Activated T-helper 9 cell treated with anti-CD3 and anti-CD28 coated beads, Interleukin-2, amount 50 U/mL, for 16 hours (primary cell): ENCODE results near the gene VAMP5.
"Not testable (repeated sequence)": the region's sequence is repeated elsewhere in the genome, so short reads cannot be mapped to it uniquely, and the experiment has no call there.

Source experiments
- DNase-seq: peaks from one replicate; pipeline ENCODE4 v3.0.0-alpha.2; 2020; ENCODE audit warnings: low read depth

VAMP5 gene

GRCh38 chr2:85584857-85585780, 888 bp downstream of the VAMP5 start:
- no peak for DNase-seq

- DNase-seq = no peak
These were observed 1.5 kb downstream of the VAMP5 start for GRCh38 chr2:85585781-85586105.

GRCh38 chr2:85588236-85588635, 4.0 kb downstream of the VAMP5 start:
- no peak for DNase-seq

GRCh38 chr2:85588645-85589044, 4.4 kb downstream of the VAMP5 start:
- DNase-seq = no peak

GRCh38 chr2:85589181-85589580, 5.0 kb downstream of the VAMP5 start:
- DNase-seq = no peak

GRCh38 chr2:85589982-85590791, 6.0 kb downstream of the VAMP5 start:
- no peak for DNase-seq

GRCh38 chr2:85590950-85591349, 6.7 kb downstream of the VAMP5 start:
- DNase-seq = no peak

GRCh38 chr2:85591563-85591962, 7.3 kb downstream of the VAMP5 start:
- DNase-seq = no peak

GRCh38 chr2:85592299-85592698, 8.1 kb downstream of the VAMP5 start:
- DNase-seq = not testable (repeated sequence)

GRCh38 chr2:85593023-85593422, 8.8 kb downstream of the VAMP5 start:
- DNase-seq = no peak

GRCh38 chr2:85594715-85595300, 10.6 kb downstream of the VAMP5 start:
- DNase-seq = no peak

GRCh38 chr2:85595301-85596025, 11.2 kb downstream of the VAMP5 start, which contains the start of gene RNF181:
RNF181 (plus strand) TSS chr2:85595745; CDS start chr2:85595764, 19 bp downstream.
- peak; percentile 82 for DNase-seq

GRCh38 chr2:85596026-85596333, 11.7 kb downstream of the VAMP5 start:
- no peak for DNase-seq

- no peak for DNase-seq
These were observed 12.4 kb downstream of the VAMP5 start for GRCh38 chr2:85596486-85597143.

GRCh38 chr2:85597241-85597640, 13.0 kb downstream of the VAMP5 start:
- DNase-seq = no peak

GRCh38 chr2:85598594-85599340, 14.5 kb downstream of the VAMP5 start:
- DNase-seq = no peak

GRCh38 chr2:85599468-85600234, 15.4 kb downstream of the VAMP5 start:
- DNase-seq = no peak

- DNase-seq = no peak
These were observed 16.0 kb downstream of the VAMP5 start for GRCh38 chr2:85600235-85600575.

- no peak for DNase-seq
These were observed 16.9 kb downstream of the VAMP5 start for GRCh38 chr2:85600951-85601770.
